Measurements from ENCODE around the gene ALG9. TPM values are rescaled to one million over a fixed set of nuclear protein-coding genes. Genes with fewer than 3 reads are reported as not detected.

Gene ALG9
- total RNA-seq, 1 donor from 2014 or later, result 69.4 TPM

DNA sequence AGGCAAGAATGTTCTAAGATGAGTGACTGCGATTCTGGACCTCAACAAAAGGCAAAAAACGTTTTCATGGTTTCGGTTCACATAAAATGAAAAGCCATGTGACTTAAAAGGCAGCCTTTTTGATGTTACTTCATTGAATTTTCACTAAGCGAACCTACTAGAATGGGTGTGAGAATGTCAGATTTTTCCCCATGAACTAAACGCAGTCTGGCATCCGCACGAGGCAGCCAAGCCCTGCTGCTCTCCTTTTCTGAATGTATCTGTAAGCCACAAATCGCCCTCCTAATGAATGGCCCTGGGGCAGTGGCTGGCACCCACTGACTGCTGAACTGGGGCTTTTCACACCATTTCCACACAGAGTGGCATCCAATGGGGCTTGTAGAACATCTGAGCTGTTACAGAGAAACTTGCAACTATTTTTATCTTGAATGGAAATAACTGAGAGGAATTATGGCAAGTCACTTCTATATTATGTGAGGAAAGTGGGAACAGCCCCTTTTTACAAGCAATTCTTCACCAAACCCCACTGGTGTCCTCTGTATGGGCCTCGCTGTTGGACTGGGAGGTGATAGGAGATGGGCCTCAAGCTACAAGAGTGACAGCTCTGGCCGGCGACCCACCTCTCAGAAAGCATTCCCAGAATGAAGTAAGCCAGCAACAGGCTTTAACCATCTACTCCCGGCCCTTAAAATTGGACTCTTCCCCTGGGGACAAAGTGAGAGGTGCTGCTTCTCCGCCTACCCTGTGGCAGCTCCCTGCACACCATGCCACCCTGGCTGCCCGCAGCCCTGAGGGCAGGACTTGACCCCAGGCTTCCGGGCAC, 134.5 kb downstream of the ALG9 start:
- H3K4me3 Mint-ChIP-seq (ENCODE audit: unreplicated experiment), result no peak overlapping the region
- TF ChIP-seq CTCF (IDR thresholded peaks at IDR 0.05; ENCODE audit: partially characterized antibody, unreplicated experiment), result no peak
- H3K27ac Mint-ChIP-seq (ENCODE audit: unreplicated experiment), result no peak overlapping the region

More for the DNA sequence above, 134.5 kb downstream of the ALG9 start:
- H3K4me1 Mint-ChIP-seq (ENCODE audit: low read depth, unreplicated experiment), result peaks cover 12% of the 10 kb centered on the region
- peaks cover 3% of the 10 kb centered on the region for H3K9me3 Mint-ChIP-seq (ENCODE audit: unreplicated experiment)
- no peaks in the 10 kb centered on the region for H3K36me3 Mint-ChIP-seq (ENCODE audit: unreplicated experiment)
- H3K27me3 Mint-ChIP-seq (ENCODE audit: unreplicated experiment), result peaks cover 2% of the 10 kb centered on the region
- no peak for DNase-seq

Other genes with a start within 250 kb of the ALG9 start
- 66.3 TPM for gene PPP2R1B, start 105.2 kb downstream of the ALG9 start, total RNA-seq (ENCODE audit: unreplicated experiment)
- gene FDXACB1, start 7.6 kb upstream of the ALG9 start, total RNA-seq (ENCODE audit: unreplicated experiment), result 1.6 TPM
- gene CFAP68, start 8.0 kb upstream of the ALG9 start, total RNA-seq (ENCODE audit: unreplicated experiment), result 21.7 TPM
- gene CRYAB, start 40.2 kb upstream of the ALG9 start, total RNA-seq (ENCODE audit: unreplicated experiment), result 0.64 TPM
- 1.4 TPM for gene HSPB2, start 41.2 kb upstream of the ALG9 start, total RNA-seq (ENCODE audit: unreplicated experiment)
- not detected for gene C11orf52, start 47.3 kb upstream of the ALG9 start, total RNA-seq (ENCODE audit: unreplicated experiment)
- 27.2 TPM for gene DIXDC1, start 65.8 kb upstream of the ALG9 start, total RNA-seq (ENCODE audit: unreplicated experiment)
- 55.0 TPM for gene DLAT, start 153.8 kb upstream of the ALG9 start, total RNA-seq (ENCODE audit: unreplicated experiment)
- 1.4 TPM for gene PIH1D2, start 202.4 kb upstream of the ALG9 start, total RNA-seq (ENCODE audit: unreplicated experiment)
- 22.3 TPM for gene NKAPD1, start 202.7 kb upstream of the ALG9 start, total RNA-seq (ENCODE audit: unreplicated experiment)
- gene TIMM8B, start 215.2 kb upstream of the ALG9 start, total RNA-seq (ENCODE audit: unreplicated experiment), result 88.9 TPM
- 19.7 TPM for gene SDHD, start 215.3 kb upstream of the ALG9 start, total RNA-seq (ENCODE audit: unreplicated experiment)

All from glutamatergic neuron (in vitro differentiated cells).